ENCODE measurements around the gene ATPAF1. TPM values are rescaled to one million over a fixed set of nuclear protein-coding genes. Genes with fewer than 3 reads are reported as not detected.

ATPAF1 gene
- total RNA-seq, 2 donors from 2014 or later, result 52.2 to 71.3 TPM

GRCh38 chr1:46650491-46650890, 17.7 kb downstream of the ATPAF1 start:
- no peaks in the 10 kb centered on the region for H3K27me3 ChIP-seq (replicated peaks; ENCODE audit: insufficient read depth)
- TF ChIP-seq CTCF (IDR thresholded peaks at IDR 0.05) (no peak), POLR2AphosphoS5 (IDR thresholded peaks at IDR 0.05) (no peak), POLR2A (IDR thresholded peaks at IDR 0.05) (no peak)
- H3K4me3 ChIP-seq, result no peak overlapping the region
- H3K4me1 ChIP-seq (replicated peaks), result no peaks in the 10 kb centered on the region
- WGBS, result 99% methylated on average over 3 of the region's 3 CpGs
- H3K9me3 ChIP-seq, result no peaks in the 10 kb centered on the region
- intact Hi-C loops (cut with DNase I), result no loop called here
- no peak for DNase-seq (ENCODE audit: low spot score)
- no peak overlapping the region for H3K27ac ChIP-seq
- H3K36me3 ChIP-seq, result no peaks in the 10 kb centered on the region

- Histone ChIP-seq H3K36me3 (no peaks in the 10 kb centered on the region), H3K27me3 (replicated peaks; ENCODE audit: insufficient read depth) (no peaks in the 10 kb centered on the region), H3K27ac (no peak overlapping the region), H3K9me3 (no peaks in the 10 kb centered on the region), H3K4me3 (no peak overlapping the region), H3K4me1 (replicated peaks) (no peaks in the 10 kb centered on the region)
- WGBS, result 98% methylated on average over 2 of the region's 2 CpGs
- intact Hi-C loops (cut with DNase I), result no loop called here
- DNase-seq (ENCODE audit: low spot score), result no peak
- TF ChIP-seq POLR2A (IDR thresholded peaks at IDR 0.05) (no peak), CTCF (IDR thresholded peaks at IDR 0.05) (no peak), POLR2AphosphoS5 (IDR thresholded peaks at IDR 0.05) (no peak)
These were observed 18.4 kb downstream of the ATPAF1 start for GRCh38 chr1:46649764-46650163.

- Histone ChIP-seq H3K36me3 (no peaks in the 10 kb centered on the region), H3K27ac (no peak overlapping the region), H3K4me1 (replicated peaks) (peaks cover 2% of the 10 kb centered on the region), H3K27me3 (replicated peaks; ENCODE audit: insufficient read depth) (no peaks in the 10 kb centered on the region), H3K9me3 (no peaks in the 10 kb centered on the region), H3K4me3 (no peak overlapping the region)
- 97% methylated on average over 3 of the region's 3 CpGs for WGBS
- DNase-seq (ENCODE audit: low spot score), result no peak
- intact Hi-C loops (cut with DNase I), result no loop called here
- no peak for TF ChIP-seq POLR2A (IDR thresholded peaks at IDR 0.05)
- no peak for TF ChIP-seq CTCF (IDR thresholded peaks at IDR 0.05)
- TF ChIP-seq POLR2AphosphoS5 (IDR thresholded peaks at IDR 0.05), result no peak
These were observed 20.6 kb downstream of the ATPAF1 start for GRCh38 chr1:46647611-46648010.

DNA sequence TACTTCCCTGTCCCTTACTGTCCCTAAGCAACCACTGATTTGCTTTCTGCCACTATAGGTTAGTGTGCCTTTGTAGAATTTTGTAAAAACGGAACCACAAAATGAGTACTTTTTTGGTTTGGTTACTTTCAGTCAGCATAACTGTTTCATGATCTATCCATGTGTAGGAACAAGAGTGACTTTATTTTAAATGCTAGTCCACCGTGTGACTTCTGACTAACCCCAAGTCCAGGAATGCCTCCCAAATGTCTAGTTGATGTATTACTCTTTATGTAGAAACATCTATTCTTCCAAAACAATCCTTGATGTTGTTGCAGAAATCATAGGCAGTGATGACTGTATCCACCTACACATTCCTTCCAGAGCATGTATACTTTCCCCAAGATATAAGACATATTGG, 21.3 kb downstream of the ATPAF1 start:
- no peak for TF ChIP-seq CTCF (IDR thresholded peaks at IDR 0.05)
- no peak for TF ChIP-seq POLR2A (IDR thresholded peaks at IDR 0.05)
- no peak for TF ChIP-seq POLR2AphosphoS5 (IDR thresholded peaks at IDR 0.05)
- no peak for DNase-seq (ENCODE audit: low spot score)
- no peak overlapping the region for H3K27ac ChIP-seq
- H3K9me3 ChIP-seq, result no peaks in the 10 kb centered on the region
- WGBS, result 89% methylated on average over 2 of the region's 2 CpGs
- H3K27me3 ChIP-seq (replicated peaks; ENCODE audit: insufficient read depth), result no peaks in the 10 kb centered on the region
- H3K36me3 ChIP-seq, result no peaks in the 10 kb centered on the region
- intact Hi-C loops (cut with DNase I), result no loop called here
- H3K4me3 ChIP-seq, result no peak overlapping the region
- peaks cover 2% of the 10 kb centered on the region for H3K4me1 ChIP-seq (replicated peaks)

DNA sequence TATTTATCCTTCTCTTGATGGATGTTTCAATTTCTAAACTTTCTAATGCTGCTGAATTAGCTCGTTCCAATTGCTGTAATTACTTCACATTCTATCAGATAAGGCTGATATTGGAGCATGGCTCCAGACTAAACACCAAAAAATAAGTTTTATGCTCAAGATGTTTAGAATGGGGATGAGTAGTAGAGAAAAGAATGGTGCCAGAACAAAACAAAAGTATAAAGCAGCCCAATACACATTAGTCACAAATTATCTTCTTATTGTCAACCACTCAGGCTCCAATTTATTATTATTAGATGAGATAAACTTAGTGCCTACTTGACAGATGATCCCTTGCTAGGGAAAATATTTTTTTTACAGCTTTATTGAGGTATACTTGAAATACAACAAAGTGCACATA, 21.8 kb downstream of the ATPAF1 start:
- 70% methylated on average over 1 of the region's 1 CpG for WGBS
- no peaks in the 10 kb centered on the region for H3K27me3 ChIP-seq (replicated peaks; ENCODE audit: insufficient read depth)
- H3K9me3 ChIP-seq, result no peaks in the 10 kb centered on the region

More for the DNA sequence above, 21.8 kb downstream of the ATPAF1 start:
- no peaks in the 10 kb centered on the region for H3K36me3 ChIP-seq
- intact Hi-C loops (cut with DNase I), result no loop called here
- H3K4me1 ChIP-seq (replicated peaks), result peaks cover 2% of the 10 kb centered on the region
- TF ChIP-seq POLR2A (IDR thresholded peaks at IDR 0.05) (no peak), CTCF (IDR thresholded peaks at IDR 0.05) (no peak), POLR2AphosphoS5 (IDR thresholded peaks at IDR 0.05) (no peak)
- H3K4me3 ChIP-seq, result no peak overlapping the region
- no peak overlapping the region for H3K27ac ChIP-seq
- DNase-seq (ENCODE audit: low spot score), result no peak

All from prostate gland (tissue), 2 donors.